Vagina (tissue), 2 donors: ENCODE data around the gene STAT4. TPM values are rescaled to one million over a fixed set of nuclear protein-coding genes. Genes with fewer than 3 reads are reported as not detected.
A peak's percentile ranks its signal among the peaks of the same experiment; 100 is the strongest.

ENCODE experiments used
- DNase-seq, 2 donors: peaks; one replicate each; pipeline ENCODE4 v3.0.0-alpha.2; 2017; ENCODE audit errors: extremely low spot score in 2 of 2
- H3K27ac ChIP-seq: fragments of 200-600 bp; sonication (generic); one replicate; pipeline ENCODE4 v1.5.1; 2019
- H3K27me3 ChIP-seq: fragments of 200-600 bp; sonication (generic); one replicate; pipeline ENCODE4 v1.5.1; 2019
- H3K36me3 ChIP-seq, 2 donors: fragments of 200-600 bp; sonication (generic); one replicate each; pipeline ENCODE4 v1.5.1; 2017 to 2019
- H3K4me1 ChIP-seq: fragments of 200-600 bp; sonication (generic); one replicate; pipeline ENCODE4 v1.5.1; 2019
- H3K4me3 ChIP-seq, 2 donors: fragments of 200-600 bp; sonication (generic); 1 replicate in 1 of 2; 2 replicates in 1 of 2; pipeline ENCODE4 v1.5.1; 2016 to 2019
- H3K9me3 ChIP-seq: fragments of 200-600 bp; sonication (generic); one replicate; pipeline ENCODE4 v1.5.1; 2019
- CTCF ChIP-seq, 3 experiments: fragments of 450-650 bp in 2 of 3; fragments of 200-600 bp in 1 of 3; sonication (generic) in 1 of 3; IDR thresholded peaks; one replicate each; pipeline ENCODE4 v1.5.1; 2017 to 2019; ENCODE audit warnings: antibody characterized with exemption in 3 of 3, mild to moderate bottlenecking in 2 of 3, moderate library complexity in 2 of 3
- POLR2A ChIP-seq, 2 donors: fragments of 450-650 bp; IDR thresholded peaks; one replicate each; pipeline ENCODE4 v1.6.1; 2017; ENCODE audit warnings: antibody characterized with exemption in 2 of 2, mild to moderate bottlenecking in 2 of 2, moderate library complexity in 2 of 2
- POLR2AphosphoS5 ChIP-seq, 2 donors: sonication (generic); formaldehyde crosslinking; IDR thresholded peaks; one replicate each; pipeline ENCODE4 v1.9.0; 2017; ENCODE audit warnings: antibody characterized with exemption in 2 of 2, mild to moderate bottlenecking in 2 of 2, low read depth in 1 of 2; ENCODE audit not compliant: insufficient read depth in 1 of 2
- intact Hi-C: fragments of 100-400 bp; cut with DNase I; formaldehyde crosslinking; loops from one replicate; pipeline ENCODE4 v1.15.1; 2023
- total RNA-seq: library from RNA; depleted of rRNA; stranded (reverse); fragments of >200 nt; gene quantifications from one replicate; pipeline ENCODE4 v1.2.3, GENCODE V29; 2016

Gene STAT4
- total RNA-seq, 1 donor from 2014 or later = 9.1 TPM

GRCh38 chr2:191012346-191012745, 138.4 kb downstream of the STAT4 start:
- no peak overlapping the region for H3K27ac ChIP-seq
- H3K27me3 ChIP-seq = no peaks in the 10 kb centered on the region
- intact Hi-C loops = no loop called here
- H3K4me1 ChIP-seq = peaks cover 33% of the 10 kb centered on the region
- peak overlapping the region in 1 of 2 donors; percentile 77 for H3K4me3 ChIP-seq
- no peak for DNase-seq
- H3K9me3 ChIP-seq = no peaks in the 10 kb centered on the region
- TF ChIP-seq POLR2AphosphoS5 (IDR thresholded peaks at IDR 0.05; ENCODE audit: insufficient read depth in 1 of 2, low read depth in 1 of 2) = no peak
- peaks cover 0 to under 1% of the 10 kb centered on the region in 2 donors for H3K36me3 ChIP-seq

GRCh38 chr2:191010887-191011885, 139.6 kb downstream of the STAT4 start:
- no peaks in the 10 kb centered on the region for H3K27me3 ChIP-seq
- DNase-seq = no peak
- H3K27ac ChIP-seq = no peak overlapping the region
- H3K9me3 ChIP-seq = no peaks in the 10 kb centered on the region
- intact Hi-C loops = no loop called here
- H3K36me3 ChIP-seq = peaks cover 0 to 12% of the 10 kb centered on the region in 2 donors
- peaks cover 33% of the 10 kb centered on the region for H3K4me1 ChIP-seq
- TF ChIP-seq CTCF (IDR thresholded peaks at IDR 0.05) = no peak
- no peak for TF ChIP-seq POLR2AphosphoS5 (IDR thresholded peaks at IDR 0.05; ENCODE audit: insufficient read depth in 1 of 2, low read depth in 1 of 2)
- no peak for TF ChIP-seq POLR2A (IDR thresholded peaks at IDR 0.05)
- H3K4me3 ChIP-seq = no peak overlapping the region

DNA sequence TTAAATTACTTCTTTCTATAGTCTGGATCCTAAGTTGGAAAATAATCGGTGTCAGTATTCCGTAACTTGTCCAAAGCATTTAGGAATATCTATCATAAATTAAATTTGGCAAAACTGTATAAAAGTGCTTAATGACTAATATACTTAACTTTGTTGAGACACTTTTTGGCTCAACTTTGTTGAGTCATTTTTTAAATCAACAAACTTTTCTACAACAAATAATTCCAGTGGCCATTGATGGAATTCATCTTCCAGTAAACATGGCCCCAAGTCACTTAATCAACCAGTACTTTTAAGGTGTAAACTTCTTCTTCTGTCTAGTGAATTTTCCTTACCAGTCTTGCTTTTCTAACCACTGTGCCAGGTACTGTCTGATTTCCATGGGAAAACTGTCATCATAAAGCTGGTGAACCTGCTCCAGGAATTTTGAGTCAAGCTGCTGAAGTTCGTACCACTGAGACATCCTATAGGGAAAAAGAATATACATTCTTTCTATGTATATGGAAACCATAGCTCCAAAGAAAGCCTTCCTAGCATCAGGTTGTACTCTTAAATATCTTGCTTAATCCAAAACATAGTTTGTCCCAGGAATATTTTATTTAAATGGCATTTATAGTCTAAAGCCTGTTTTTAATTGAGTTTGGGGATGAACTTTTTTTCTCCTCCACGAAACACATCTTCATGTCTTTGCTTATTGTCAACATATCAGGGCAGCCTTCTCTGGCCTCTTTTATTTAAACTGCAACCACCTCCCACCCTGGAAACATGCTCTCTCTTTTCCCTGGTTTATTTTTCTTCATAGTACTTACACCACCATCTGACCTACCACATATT, 141.0 kb downstream of the STAT4 start:
- intact Hi-C loops = no loop called here
- TF ChIP-seq POLR2A (IDR thresholded peaks at IDR 0.05) (no peak), POLR2AphosphoS5 (IDR thresholded peaks at IDR 0.05; ENCODE audit: insufficient read depth in 1 of 2, low read depth in 1 of 2) (no peak), CTCF (IDR thresholded peaks at IDR 0.05) (no peak)
- Histone ChIP-seq H3K27ac (no peak overlapping the region), H3K9me3 (no peaks in the 10 kb centered on the region), H3K36me3 (peaks cover 0 to 26% of the 10 kb centered on the region in 2 donors), H3K4me3 (no peak overlapping the region), H3K27me3 (no peaks in the 10 kb centered on the region), H3K4me1 (peaks cover 31% of the 10 kb centered on the region)
- no peak for DNase-seq

GRCh38 chr2:191008286-191008685, 142.5 kb downstream of the STAT4 start:
- TF ChIP-seq POLR2AphosphoS5 (IDR thresholded peaks at IDR 0.05; ENCODE audit: insufficient read depth in 1 of 2, low read depth in 1 of 2) (no peak), CTCF (IDR thresholded peaks at IDR 0.05) (no peak), POLR2A (IDR thresholded peaks at IDR 0.05) (no peak)
- DNase-seq = no peak
- H3K36me3 ChIP-seq = peaks cover 2 to 40% of the 10 kb centered on the region in 2 donors
- H3K27me3 ChIP-seq = no peaks in the 10 kb centered on the region
- no peaks in the 10 kb centered on the region for H3K9me3 ChIP-seq
- intact Hi-C loops = no loop called here
- H3K4me1 ChIP-seq = peaks cover 25% of the 10 kb centered on the region
- no peak overlapping the region for H3K27ac ChIP-seq
- H3K4me3 ChIP-seq = no peak overlapping the region

GRCh38 chr2:191006997-191007783, 143.6 kb downstream of the STAT4 start:
- no peak for TF ChIP-seq POLR2A (IDR thresholded peaks at IDR 0.05)
- TF ChIP-seq POLR2AphosphoS5 (IDR thresholded peaks at IDR 0.05; ENCODE audit: insufficient read depth in 1 of 2, low read depth in 1 of 2) = no peak
- Histone ChIP-seq H3K36me3 (peaks cover 7 to 49% of the 10 kb centered on the region in 2 donors), H3K27me3 (no peaks in the 10 kb centered on the region), H3K27ac (no peak overlapping the region), H3K9me3 (no peaks in the 10 kb centered on the region), H3K4me3 (no peak overlapping the region), H3K4me1 (peaks cover 14% of the 10 kb centered on the region)
- intact Hi-C loops = no loop called here
- DNase-seq = no peak
